GM19372 (cell line): Measurements from ENCODE around the gene PLD5.
A peak's percentile ranks its signal among the peaks of the same experiment; 100 is the strongest.
"Not testable (repeated sequence)": the region's sequence is repeated elsewhere in the genome, so short reads cannot be mapped to it uniquely, and the experiment has no call there.

Experiments used
- ATAC-seq: cut with Tn5 transposase; IDR thresholded peaks from one replicate; pipeline ENCODE4 v1.9.1; 2021; ENCODE audit warnings: mild to moderate bottlenecking, low read depth, moderate library complexity; ENCODE audit not compliant: unreplicated experiment

Gene PLD5

GRCh38 chr1:242506724-242507123, 17.8 kb downstream of the PLD5 start:
- ATAC-seq, result no peak

DNA sequence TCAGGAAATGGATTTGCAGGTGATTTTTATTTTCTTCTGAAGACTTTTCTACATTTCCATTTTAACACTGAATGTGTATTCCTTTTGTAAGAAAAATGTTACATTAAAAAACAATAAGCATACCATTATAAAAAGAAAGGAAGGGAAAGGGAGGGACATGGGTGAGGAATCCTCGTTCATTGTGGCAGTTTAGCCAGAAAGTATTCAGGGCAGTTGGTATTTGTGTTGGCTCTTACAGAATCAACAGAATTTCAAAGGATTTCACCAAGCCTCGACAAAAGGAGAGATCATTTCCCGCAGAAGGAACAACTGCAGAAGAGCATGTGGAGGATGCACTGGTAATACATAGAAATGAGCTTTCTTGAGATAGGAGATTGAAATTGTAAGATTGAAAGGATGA, 35.0 kb downstream of the PLD5 start:
- no peak for ATAC-seq

DNA sequence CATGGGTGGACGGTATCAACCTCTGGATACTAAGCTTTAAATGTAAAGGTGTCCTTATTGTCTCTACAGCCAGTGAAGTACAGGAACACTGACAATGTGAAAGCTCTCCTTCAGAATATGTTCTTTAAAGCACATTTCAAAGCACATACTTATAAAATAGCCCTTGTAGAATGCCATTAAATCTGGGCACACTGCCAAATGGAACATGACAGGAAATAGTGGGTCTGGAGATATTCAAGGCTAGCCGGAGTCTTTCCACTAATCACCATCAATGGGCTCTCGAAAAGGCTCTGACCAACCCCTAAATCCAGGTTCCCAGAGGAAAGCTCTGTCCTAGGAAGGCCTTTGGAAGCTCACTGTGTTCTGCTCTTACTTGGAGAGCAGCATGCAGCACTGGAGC, 46.6 kb downstream of the PLD5 start:
- no peak for ATAC-seq

DNA sequence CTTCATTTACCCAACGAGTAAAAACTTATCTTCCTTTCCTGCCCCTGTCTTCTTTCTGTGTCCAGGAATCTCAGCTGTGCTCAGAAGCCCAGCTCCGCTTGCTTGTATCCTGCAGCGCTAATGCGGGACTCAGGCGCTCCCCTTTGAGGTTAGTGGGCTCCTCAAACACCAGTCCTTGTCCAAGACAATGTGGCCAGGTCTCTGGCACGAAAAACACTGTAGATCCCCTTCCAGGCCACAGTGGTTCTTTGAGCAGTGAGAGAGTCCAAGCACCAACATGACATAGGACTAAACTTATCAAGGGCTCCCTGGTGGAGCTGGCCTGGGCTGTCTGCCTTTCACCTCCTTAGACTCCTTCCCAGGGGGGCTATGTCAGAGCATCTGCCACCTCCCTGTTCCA, 53.7 kb downstream of the PLD5 start:
- no peak for ATAC-seq

- no peak for ATAC-seq
These were observed 55.7 kb downstream of the PLD5 start for GRCh38 chr1:242468784-242469183.

DNA sequence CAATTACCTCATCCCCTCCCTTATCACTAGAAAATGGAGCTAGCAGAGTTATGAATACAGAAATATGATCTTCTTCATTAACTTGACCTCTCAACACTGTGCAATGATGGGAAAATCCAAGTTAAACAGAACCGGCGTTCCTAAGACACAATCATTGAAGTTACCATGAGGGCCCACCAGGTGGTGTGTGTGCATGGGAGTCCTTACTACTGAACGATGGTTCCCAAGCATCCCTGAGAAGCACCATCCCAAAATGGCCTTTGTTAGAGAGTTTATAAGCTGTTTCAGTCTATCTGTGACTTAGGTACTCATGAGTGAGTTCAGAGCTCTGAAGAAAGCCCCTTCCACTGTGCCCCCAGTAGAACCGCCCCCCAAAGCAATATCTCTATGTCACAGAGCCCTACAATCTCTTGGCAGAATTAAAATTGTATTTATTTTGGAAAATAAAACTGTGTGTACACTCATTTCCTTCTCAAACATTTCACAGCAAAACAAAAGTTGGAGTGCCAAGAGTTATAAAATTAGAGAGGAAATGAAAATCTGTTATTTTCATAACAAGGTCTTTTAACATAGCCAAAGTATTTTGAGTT, 56.8 kb downstream of the PLD5 start:
- ATAC-seq, result peak; percentile 68

DNA sequence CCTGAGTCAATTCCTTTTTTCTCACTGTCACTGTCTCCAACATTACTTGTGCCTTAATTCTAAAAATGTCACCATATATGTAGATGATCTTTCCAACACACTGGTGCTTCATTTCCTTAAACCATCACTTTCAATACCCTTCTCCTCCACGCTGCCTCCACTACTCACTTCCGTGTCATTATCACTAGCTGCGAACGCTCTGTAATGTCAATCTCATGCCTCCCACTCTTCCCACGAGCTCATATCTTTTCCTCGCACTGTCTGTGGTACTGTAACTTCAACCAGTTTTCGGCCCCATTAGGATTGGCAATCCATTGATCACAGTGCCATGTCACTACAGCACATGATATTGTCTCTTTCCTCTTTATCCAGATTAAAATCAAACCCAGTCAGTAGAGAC, 61.6 kb downstream of the PLD5 start:
- ATAC-seq, result no peak

GRCh38 chr1:242459740-242460139, 64.8 kb downstream of the PLD5 start:
- ATAC-seq, result not testable (repeated sequence)

DNA sequence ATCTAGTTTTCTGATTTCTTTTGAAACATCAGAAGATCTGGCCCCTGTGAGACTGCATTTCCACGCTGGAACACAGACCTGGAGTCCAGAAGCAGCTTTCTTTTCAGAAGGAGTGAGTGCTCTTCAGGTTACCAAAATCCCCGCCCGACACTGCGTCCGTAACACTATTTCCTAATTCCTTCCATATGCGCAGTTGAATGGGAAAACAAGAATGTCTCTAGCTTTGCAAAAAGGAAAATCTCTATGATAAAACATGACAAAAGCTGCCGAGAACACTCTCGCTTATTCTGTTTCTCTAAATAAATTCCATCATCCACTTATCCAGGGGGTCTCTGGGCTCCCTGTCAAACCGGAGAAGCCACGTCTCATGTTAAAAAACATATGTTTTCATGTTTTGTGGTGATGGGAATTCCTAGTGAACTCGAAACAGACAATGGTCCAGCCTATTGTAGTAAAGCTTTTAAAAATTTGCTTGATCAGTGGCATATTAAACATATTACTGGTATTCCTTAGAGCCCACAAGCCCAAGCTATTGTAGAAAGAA, 67.7 kb downstream of the PLD5 start:
- no peak for ATAC-seq

DNA sequence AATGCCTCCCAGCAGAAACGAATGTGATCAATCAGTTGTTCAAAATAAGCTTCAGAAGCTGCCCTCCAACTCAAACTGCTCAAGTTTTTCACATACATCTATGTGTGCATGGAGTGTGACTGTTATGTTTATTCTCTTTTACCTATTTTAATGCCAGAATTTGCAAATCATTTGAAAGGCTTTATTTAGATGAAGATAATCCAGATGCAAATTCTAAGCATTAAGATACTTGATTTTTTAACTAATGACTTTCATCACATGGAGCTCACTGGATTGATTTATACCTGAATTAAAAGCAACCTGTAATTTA, 69.5 kb downstream of the PLD5 start:
- no peak for ATAC-seq

GRCh38 chr1:242454262-242455051, 70.0 kb downstream of the PLD5 start:
- no peak for ATAC-seq

DNA sequence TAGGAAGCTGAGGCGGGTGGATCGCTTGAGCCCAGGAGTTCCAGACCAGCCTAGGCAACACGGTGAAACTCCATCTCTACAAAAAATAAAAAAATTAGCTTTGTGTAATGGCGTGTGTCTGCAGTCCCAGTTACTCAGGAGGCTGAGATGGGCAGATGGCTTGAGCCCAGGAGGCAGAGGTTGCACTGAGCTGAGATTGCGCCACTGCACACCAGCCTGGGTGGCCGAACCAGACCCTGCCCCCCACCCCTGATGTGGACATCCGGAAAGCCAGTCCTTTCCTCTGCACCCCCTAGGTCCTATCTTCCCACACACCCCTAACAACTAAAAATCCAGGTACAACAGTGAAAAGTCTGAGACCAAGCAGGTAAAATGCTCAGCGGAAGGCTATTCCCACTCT, 71.9 kb downstream of the PLD5 start:
- ATAC-seq, result no peak

GRCh38 chr1:242449661-242450060, 74.8 kb downstream of the PLD5 start:
- ATAC-seq, result no peak

DNA sequence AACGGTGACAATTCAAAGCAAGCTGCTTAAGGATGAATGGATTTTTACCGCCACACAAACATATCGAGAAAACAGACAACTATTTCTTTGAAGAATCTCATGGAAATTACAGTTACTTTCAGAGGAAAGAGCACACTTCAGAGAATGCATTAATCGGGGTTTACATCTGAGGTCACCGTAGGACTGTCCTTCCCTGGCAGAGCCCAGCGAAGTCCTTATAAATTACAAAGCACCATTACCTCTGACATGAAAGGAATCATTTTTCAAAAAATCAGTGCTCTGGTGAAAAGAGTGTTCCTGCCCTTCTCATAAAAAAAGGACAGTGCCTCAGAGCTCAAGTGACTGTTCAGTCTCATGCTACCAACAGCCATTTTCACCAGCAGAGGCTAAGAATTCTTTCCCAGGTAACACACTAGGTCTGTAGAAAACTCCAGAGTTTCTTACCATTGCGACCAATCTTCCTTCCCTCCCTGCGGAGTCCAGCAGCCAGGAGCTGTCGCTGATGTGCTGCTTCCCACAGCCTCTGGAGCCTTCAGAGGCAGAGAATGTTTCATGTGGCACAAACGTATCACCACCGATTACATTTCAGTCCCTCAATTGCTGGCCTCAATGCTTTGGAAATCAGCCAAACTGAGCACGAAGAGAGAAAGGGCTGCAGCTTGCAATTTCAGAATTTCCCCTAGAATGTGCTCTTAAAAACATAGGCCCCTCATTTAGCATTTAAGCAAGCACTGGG, 75.4 kb downstream of the PLD5 start:
- ATAC-seq, result no peak

- no peak for ATAC-seq
These were observed 76.8 kb downstream of the PLD5 start for GRCh38 chr1:242447689-242448088.

DNA sequence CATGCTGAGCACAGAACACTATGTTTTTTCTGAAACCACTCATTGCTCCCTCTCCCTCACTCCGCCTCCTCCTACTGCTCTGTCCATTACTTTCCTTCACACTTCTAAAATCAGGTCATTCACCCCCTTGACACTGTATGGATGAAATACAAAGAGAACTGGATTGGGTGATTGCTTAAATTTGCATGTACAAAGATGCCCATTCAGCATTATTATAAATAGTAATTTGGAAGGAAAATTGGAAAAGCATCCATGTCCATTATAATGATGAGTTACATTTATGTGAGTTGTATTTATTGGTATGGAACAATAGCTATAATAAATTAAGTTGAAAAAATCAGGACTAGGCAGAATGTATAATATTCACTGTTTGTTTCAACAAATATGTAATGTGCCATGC, 83.7 kb downstream of the PLD5 start:
- ATAC-seq, result no peak

- no peak for ATAC-seq
These were observed 89.3 kb downstream of the PLD5 start for GRCh38 chr1:242435200-242435599.

- no peak for ATAC-seq
These were observed 91.9 kb downstream of the PLD5 start for GRCh38 chr1:242432491-242433095.

GRCh38 chr1:242431786-242432185, 92.7 kb downstream of the PLD5 start:
- ATAC-seq, result no peak

- no peak for ATAC-seq
These were observed 93.5 kb downstream of the PLD5 start for GRCh38 chr1:242430956-242431355.
